H9 (cell line): Measurements from ENCODE around the gene OPRD1. TPM values are rescaled to one million over a fixed set of nuclear protein-coding genes. Genes with fewer than 3 reads are reported as not detected.

ENCODE experiments used
- DNase-seq: peaks from one replicate; pipeline ENCODE4 v3.0.0-alpha.2; 2017
- H2AFZ ChIP-seq: one replicate; pipeline ENCODE4 v1.6.1; 2013; ENCODE audit warnings: mild to moderate bottlenecking, low read length, control low read depth, moderate library complexity
- H2AK5ac ChIP-seq: 2 replicates; pipeline ENCODE4 v1.6.1; 2013; ENCODE audit warnings: low read length, control low read depth, mixed read lengths; ENCODE audit not compliant: insufficient read length
- H2BK120ac ChIP-seq: one replicate; pipeline ENCODE4 v1.6.1; 2013; ENCODE audit warnings: low read depth, mild to moderate bottlenecking, low read length, control low read depth, inconsistent platforms; ENCODE audit not compliant: poor library complexity, severe bottlenecking
- H2BK12ac ChIP-seq: 2 replicates; pipeline ENCODE4 v1.6.1; 2013; ENCODE audit warnings: low read length, control low read depth, mixed read lengths, low read depth; ENCODE audit not compliant: insufficient read length
- H2BK15ac ChIP-seq: 2 replicates; pipeline ENCODE4 v1.6.1; 2013; ENCODE audit warnings: low read depth, low read length, control low read depth
- H2BK20ac ChIP-seq: one replicate; pipeline ENCODE4 v1.6.1; 2013; ENCODE audit warnings: low read depth, mild to moderate bottlenecking, low read length, control low read depth, inconsistent platforms; ENCODE audit not compliant: poor library complexity, severe bottlenecking
- H2BK5ac ChIP-seq: 2 replicates; pipeline ENCODE4 v1.6.1; 2013; ENCODE audit warnings: low read length, control low read depth, mixed read lengths; ENCODE audit not compliant: insufficient read length
- H3K14ac ChIP-seq: 2 replicates; pipeline ENCODE4 v1.6.1; 2013; ENCODE audit warnings: low read length, control low read depth; ENCODE audit not compliant: insufficient read depth
- H3K18ac ChIP-seq: 2 replicates; pipeline ENCODE4 v1.6.1; 2013; ENCODE audit warnings: low read depth, mild to moderate bottlenecking, mixed read lengths, low read length, control low read depth; ENCODE audit not compliant: insufficient read length
- H3K23ac ChIP-seq: 2 replicates; pipeline ENCODE4 v1.6.1; 2013; ENCODE audit warnings: low read length, control low read depth, mixed read lengths, low read depth; ENCODE audit not compliant: insufficient read length
- H3K23me2 ChIP-seq: 2 replicates; pipeline ENCODE4 v1.6.1; 2013; ENCODE audit warnings: low read depth, mild to moderate bottlenecking, mixed read lengths, low read length, control low read depth; ENCODE audit not compliant: insufficient read length, poor library complexity, severe bottlenecking
- H3K27ac ChIP-seq: 2 replicates; pipeline ENCODE4 v1.5.1; 2013; ENCODE audit warnings: low read length, control low read depth, mixed read lengths, low read depth; ENCODE audit not compliant: insufficient read length
- H3K27me3 ChIP-seq: 2 replicates; pipeline ENCODE4 v1.6.1; 2013; ENCODE audit warnings: low read length, control low read depth, inconsistent platforms; ENCODE audit not compliant: insufficient read depth
- H3K4ac ChIP-seq: 2 replicates; pipeline ENCODE4 v1.6.1; 2013; ENCODE audit warnings: low read depth, mild to moderate bottlenecking, control low read depth, inconsistent platforms, low read length, moderate library complexity
- H3K4me1 ChIP-seq: 2 replicates; pipeline ENCODE4 v1.6.1; 2013; ENCODE audit warnings: low read length, control low read depth, inconsistent platforms; ENCODE audit not compliant: insufficient read depth
- H3K4me2 ChIP-seq: 2 replicates; pipeline ENCODE4 v1.6.1; 2013; ENCODE audit warnings: low read length, control low read depth, mixed read lengths; ENCODE audit not compliant: insufficient read length, insufficient read depth
- H3K56ac ChIP-seq: 2 replicates; pipeline ENCODE4 v1.6.1; 2013; ENCODE audit warnings: low read depth, mild to moderate bottlenecking, mixed read lengths, low read length, control low read depth; ENCODE audit not compliant: insufficient read length
- H3K79me1 ChIP-seq: 2 replicates; pipeline ENCODE4 v1.6.1; 2013; ENCODE audit warnings: low read depth, mild to moderate bottlenecking, moderate library complexity, low read length, control low read depth, inconsistent platforms; ENCODE audit not compliant: insufficient read depth, poor library complexity, severe bottlenecking
- H3K79me2 ChIP-seq: 2 replicates; pipeline ENCODE4 v1.6.1; 2013; ENCODE audit warnings: low read length, control low read depth, inconsistent platforms; ENCODE audit not compliant: insufficient read depth
- H3K9ac ChIP-seq: 2 replicates; pipeline ENCODE4 v1.6.1; 2013; ENCODE audit warnings: low read length, control low read depth, mixed read lengths; ENCODE audit not compliant: insufficient read length; ENCODE audit errors: extremely low read depth
- H3K9me3 ChIP-seq: one replicate; pipeline ENCODE4 v1.6.1; 2013; ENCODE audit warnings: low read depth, low read length, inconsistent platforms; ENCODE audit not compliant: control insufficient read depth
- H3T11ph ChIP-seq: one replicate; pipeline ENCODE4 v1.6.1; 2013; ENCODE audit warnings: mild to moderate bottlenecking, low read length, control low read depth, inconsistent platforms
- H4K20me1 ChIP-seq: one replicate; pipeline ENCODE4 v1.6.1; 2013; ENCODE audit not compliant: control insufficient read depth, insufficient read length, insufficient read depth
- H4K5ac ChIP-seq: 2 replicates; pipeline ENCODE4 v1.6.1; 2013; ENCODE audit warnings: low read depth, mild to moderate bottlenecking, mixed read lengths, low read length, control low read depth; ENCODE audit not compliant: insufficient read length
- H4K8ac ChIP-seq: replicated peaks from 2 replicates; pipeline ENCODE4 v1.6.1; 2013; ENCODE audit warnings: low read length, control low read depth, mixed read lengths, low read depth; ENCODE audit not compliant: insufficient read length
- H4K91ac ChIP-seq: 2 replicates; pipeline ENCODE4 v1.6.1; 2013; ENCODE audit warnings: low read depth, mild to moderate bottlenecking, moderate library complexity, mixed read lengths, low read length, control low read depth; ENCODE audit not compliant: insufficient read length
- H3K27ac Mint-ChIP-seq, 3 experiments: 2 replicates in 2 of 3; 3 replicates in 1 of 3; pipeline ENCODE4 v1.8.0; 2020 to 2021; ENCODE audit warnings: mixed read lengths in 3 of 3, mild to moderate bottlenecking in 1 of 3, moderate library complexity in 1 of 3
- H3K27me3 Mint-ChIP-seq: 2 replicates; pipeline ENCODE4 v1.8.0; 2021; ENCODE audit warnings: low read depth, mild to moderate bottlenecking, moderate library complexity, mixed read lengths
- H3K36me3 Mint-ChIP-seq, 3 experiments: 2 replicates in 2 of 3; 3 replicates in 1 of 3; pipeline ENCODE4 v1.8.0; 2020 to 2021; ENCODE audit warnings: low read depth in 3 of 3, mixed read lengths in 3 of 3; ENCODE audit not compliant: insufficient read depth in 1 of 3
- H3K4me1 Mint-ChIP-seq, 2 experiments: 2 replicates each; pipeline ENCODE4 v1.8.0; 2020; ENCODE audit warnings: mixed read lengths in 2 of 2
- H3K4me3 Mint-ChIP-seq, 2 experiments: 2 replicates in 1 of 2; 3 replicates in 1 of 2; pipeline ENCODE4 v1.8.0; 2020 to 2021; ENCODE audit warnings: mild to moderate bottlenecking in 2 of 2, mixed read lengths in 2 of 2, moderate library complexity in 1 of 2
- H3K9me3 Mint-ChIP-seq, 2 experiments: 2 replicates in 1 of 2; 3 replicates in 1 of 2; pipeline ENCODE4 v1.8.0; 2020; ENCODE audit warnings: mild to moderate bottlenecking in 2 of 2, mixed read lengths in 2 of 2, moderate library complexity in 1 of 2
- WGBS: extraction: QIAGEN DNeasy Blood & Tissue Kit; methylation state at CpG from one replicate; pipeline ENCODE4 v1.1.7; 2013; ENCODE audit warnings: missing lambda C conversion rate, low lambda C conversion rate, mixed read lengths; ENCODE audit not compliant: insufficient read length; ENCODE audit errors: extremely low coverage; 5-methylcytosine and 5-hydroxymethylcytosine counted together
- total RNA-seq: library from RNA; stranded (reverse); gene quantifications from 2 replicates; pipeline ENCODE4 v1.2.1, GENCODE V29; 2021
- TF ChIP-seq, protein P1 (sequence below): fragments of 200-600 bp; sonication (generic); conservative IDR thresholded peaks from 3 replicates; pipeline ENCODE4 v1.8.0; 2021; ENCODE audit warnings: antibody characterized with exemption, mild to moderate bottlenecking

The OPRD1 gene
- total RNA-seq, 1 experiment from 2014 or later: 1.8 TPM

- no peak overlapping the region for H3K9ac ChIP-seq
- DNase-seq: no peak
These were observed 43.5 kb downstream of the OPRD1 start for GRCh38 chr1:28855469-28855951.

More at GRCh38 chr1:28855469-28855951, 43.5 kb downstream of the OPRD1 start:
- H3K27me3 ChIP-seq: no peaks in the 10 kb centered on the region
- no peak overlapping the region for H3K23ac ChIP-seq
- no peak overlapping the region for H3K27ac ChIP-seq
- H3K23me2 ChIP-seq: no peaks in the 10 kb centered on the region
- H2BK12ac ChIP-seq: no peak overlapping the region
- no CpG with 5 or more reads among the region's 12 CpGs for WGBS
- no peak overlapping the region for H2BK120ac ChIP-seq
- no peak overlapping the region for H2AK5ac ChIP-seq
- H4K20me1 ChIP-seq: peaks cover 3% of the 10 kb centered on the region
- H3K56ac ChIP-seq: no peak overlapping the region
- no peaks in the 10 kb centered on the region for H3K4me1 ChIP-seq
- TF ChIP-seq, protein P1, sequence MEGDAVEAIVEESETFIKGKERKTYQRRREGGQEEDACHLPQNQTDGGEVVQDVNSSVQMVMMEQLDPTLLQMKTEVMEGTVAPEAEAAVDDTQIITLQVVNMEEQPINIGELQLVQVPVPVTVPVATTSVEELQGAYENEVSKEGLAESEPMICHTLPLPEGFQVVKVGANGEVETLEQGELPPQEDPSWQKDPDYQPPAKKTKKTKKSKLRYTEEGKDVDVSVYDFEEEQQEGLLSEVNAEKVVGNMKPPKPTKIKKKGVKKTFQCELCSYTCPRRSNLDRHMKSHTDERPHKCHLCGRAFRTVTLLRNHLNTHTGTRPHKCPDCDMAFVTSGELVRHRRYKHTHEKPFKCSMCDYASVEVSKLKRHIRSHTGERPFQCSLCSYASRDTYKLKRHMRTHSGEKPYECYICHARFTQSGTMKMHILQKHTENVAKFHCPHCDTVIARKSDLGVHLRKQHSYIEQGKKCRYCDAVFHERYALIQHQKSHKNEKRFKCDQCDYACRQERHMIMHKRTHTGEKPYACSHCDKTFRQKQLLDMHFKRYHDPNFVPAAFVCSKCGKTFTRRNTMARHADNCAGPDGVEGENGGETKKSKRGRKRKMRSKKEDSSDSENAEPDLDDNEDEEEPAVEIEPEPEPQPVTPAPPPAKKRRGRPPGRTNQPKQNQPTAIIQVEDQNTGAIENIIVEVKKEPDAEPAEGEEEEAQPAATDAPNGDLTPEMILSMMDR: no peak
- Mint-ChIP-seq H3K9me3 (no peaks in the 10 kb centered on the region), H3K27me3 (no peaks in the 10 kb centered on the region; the same call in 1 of the 2 replicates), H3K4me1 (peaks cover 7 to 19% of the 10 kb centered on the region in 2 experiments), H3K4me3 (no peak overlapping the region), H3K36me3 (peaks cover 0 to 3% (median 0%) of the 10 kb centered on the region in 3 experiments; a peak in 1 of 7 replicates), H3K27ac (peak overlapping the region in 2 of 3 experiments; percentile 5 to 26; a peak in 2 of 7 replicates)
- H2BK15ac ChIP-seq: no peak overlapping the region
- H2AFZ ChIP-seq: no peak overlapping the region
- no peak overlapping the region for H4K8ac ChIP-seq
- no peak overlapping the region for H3T11ph ChIP-seq
- no peak overlapping the region for H4K91ac ChIP-seq
- H3K9me3 ChIP-seq: no peaks in the 10 kb centered on the region
- no peak overlapping the region for H3K14ac ChIP-seq
- H2BK5ac ChIP-seq: no peak overlapping the region
- H3K4ac ChIP-seq: no peak overlapping the region
- no peak overlapping the region for H3K18ac ChIP-seq
- H3K79me1 ChIP-seq: no peaks in the 10 kb centered on the region
- no peak overlapping the region for H3K4me2 ChIP-seq
- no peaks in the 10 kb centered on the region for H3K79me2 ChIP-seq
- no peak overlapping the region for H2BK20ac ChIP-seq
- no peak overlapping the region for H4K5ac ChIP-seq
